NCI-H1694 treated with DMSO at 0.1 percent for 48 hours (cell line): Measurements from ENCODE around the gene PPP1R7.

ENCODE experiments used
- DNase-seq: peaks from one replicate; lab custom pipeline; 2025; lab: John Stamatoyannopoulos, UW

The PPP1R7 gene

DNA sequence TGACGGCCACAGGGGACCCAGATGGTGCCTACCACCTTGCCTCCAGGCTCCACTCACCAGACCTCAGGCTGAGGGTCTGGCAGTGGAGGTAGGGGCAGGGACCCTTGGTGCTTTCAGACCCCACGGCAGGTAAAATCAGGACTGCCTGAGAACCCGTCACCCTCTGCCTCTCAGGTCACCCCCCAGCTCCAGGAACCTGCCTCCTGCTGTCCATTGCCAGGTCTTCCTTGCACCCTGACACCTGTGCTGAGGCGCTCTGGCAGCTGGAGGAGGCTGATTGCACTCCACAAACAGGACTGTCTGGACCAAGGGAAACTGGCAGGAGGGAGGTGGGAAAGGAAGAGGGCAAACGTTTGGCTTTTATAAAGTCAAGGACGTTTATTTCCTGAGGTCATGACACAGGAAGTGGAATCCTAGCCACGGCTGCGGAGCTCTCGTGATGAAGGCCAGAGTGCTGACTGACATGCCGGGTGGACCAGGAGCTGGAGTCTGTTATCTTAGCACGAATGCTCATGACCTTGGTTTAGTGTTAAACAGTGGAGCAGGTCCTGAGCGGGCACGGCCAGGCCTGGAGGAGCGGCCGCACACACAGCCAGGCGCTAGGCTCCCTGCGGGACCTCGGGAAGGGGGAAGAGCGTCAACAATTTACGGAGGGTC is 78.7 kb downstream of the PPP1R7 start:
- DNase-seq = no peak

DNA sequence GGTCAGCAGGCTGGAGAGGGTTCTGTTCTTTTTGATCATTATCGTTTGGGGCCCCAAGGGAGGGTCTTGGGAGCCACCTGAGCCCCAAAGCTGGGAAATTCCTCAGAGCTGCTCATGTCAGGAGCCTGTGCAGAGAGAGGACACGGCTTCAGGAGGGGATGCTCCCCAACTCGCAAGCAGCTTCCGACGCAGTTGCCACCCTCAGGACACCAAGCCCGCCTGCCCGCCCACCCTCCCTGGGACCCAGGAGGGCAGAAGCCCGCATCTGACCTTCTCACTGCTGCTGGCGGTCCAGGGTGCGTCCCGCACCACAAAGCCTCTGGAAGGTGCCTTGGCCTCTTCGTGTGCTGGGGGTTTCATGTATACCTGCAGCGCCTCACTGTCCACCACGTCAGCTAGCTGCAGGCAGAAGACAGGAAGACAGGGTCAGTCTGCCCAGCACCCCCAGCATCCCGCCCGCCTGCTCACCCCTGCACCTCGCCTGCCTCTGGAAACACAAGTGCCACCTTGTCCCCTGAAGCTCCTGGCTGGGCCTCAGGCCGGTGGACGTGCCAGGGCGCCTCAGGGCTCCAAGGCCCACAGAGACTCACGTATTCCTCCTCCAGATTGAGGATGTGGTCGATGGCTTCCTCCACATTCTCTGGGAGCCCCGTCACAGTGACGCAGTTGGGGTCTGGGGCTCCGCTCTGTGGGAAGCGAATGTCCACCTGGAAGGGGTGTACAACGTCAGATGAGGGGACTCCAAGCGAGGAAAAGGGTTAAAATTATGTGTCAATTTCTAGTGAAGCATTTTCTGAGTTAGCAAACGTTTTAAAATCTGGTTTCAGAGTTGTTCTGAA is 79.5 kb downstream of the PPP1R7 start:
- DNase-seq = no peak

DNA sequence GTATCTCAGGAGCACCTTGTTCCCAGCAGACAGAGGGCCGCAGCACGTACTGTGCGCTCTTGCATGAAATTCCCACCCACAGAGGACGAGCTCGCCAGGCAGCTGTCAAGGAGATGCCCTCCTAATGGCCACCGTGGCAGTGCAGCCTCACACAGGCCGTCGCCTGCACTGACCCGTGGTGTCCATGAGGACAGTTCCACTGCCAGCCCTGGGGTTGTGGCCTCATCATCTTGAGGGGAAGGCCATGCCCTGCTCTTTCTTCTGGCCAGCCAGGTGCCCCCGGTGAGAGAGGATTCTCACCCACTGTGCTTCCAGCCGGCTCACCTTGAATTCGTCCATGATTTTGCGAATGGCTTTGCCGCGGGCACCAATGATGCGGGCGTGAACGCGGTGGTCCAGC is 80.2 kb downstream of the PPP1R7 start:
- no peak for DNase-seq

GRCh38 chr2:241232736-241233575 is 82.7 kb downstream of the PPP1R7 start:
- DNase-seq = no peak
